Activated T-cell treated with anti-CD3 and anti-CD28 coated beads, Interleukin-2, amount 50 U/mL, for 4 hours (primary cell): Measurements from ENCODE around the gene GATAD2B. TPM values are rescaled to one million over a fixed set of nuclear protein-coding genes. Genes with fewer than 3 reads are reported as not detected.
"Not testable (repeated sequence)": the region's sequence is repeated elsewhere in the genome, so short reads cannot be mapped to it uniquely, and the experiment has no call there.

Experiments
- ATAC-seq, 2 donors: fragments of 200-7000 bp; cut with Tn5 transposase; one replicate each; pipeline ENCODE4 v1.10.0; 2021
- DNase-seq: peaks from one replicate; pipeline ENCODE4 v3.0.0-alpha.2; 2020
- H3K27me3 Mint-ChIP-seq: one replicate; pipeline ENCODE4 v1.8.0; 2021; ENCODE audit warnings: low read depth, mixed read lengths
- H3K36me3 Mint-ChIP-seq: one replicate; pipeline ENCODE4 v1.8.0; 2022; ENCODE audit warnings: mixed read lengths; ENCODE audit not compliant: insufficient read depth
- H3K4me1 Mint-ChIP-seq: one replicate; pipeline ENCODE4 v1.8.0; 2021; ENCODE audit warnings: low read depth, mixed read lengths
- H3K4me3 Mint-ChIP-seq: one replicate; pipeline ENCODE4 v1.8.0; 2021; ENCODE audit warnings: mild to moderate bottlenecking, moderate library complexity, mixed read lengths
- H3K9me3 Mint-ChIP-seq: one replicate; pipeline ENCODE4 v1.8.0; 2021; ENCODE audit warnings: mixed read lengths
- total RNA-seq, 3 donors: library from RNA; stranded (reverse); gene quantifications; one replicate each; pipeline ENCODE4 v1.2.1, GENCODE V29; 2021

Gene GATAD2B
- total RNA-seq, 3 donors from 2014 or later, result 57.3 to 58.3 (median 57.7) TPM

DNA sequence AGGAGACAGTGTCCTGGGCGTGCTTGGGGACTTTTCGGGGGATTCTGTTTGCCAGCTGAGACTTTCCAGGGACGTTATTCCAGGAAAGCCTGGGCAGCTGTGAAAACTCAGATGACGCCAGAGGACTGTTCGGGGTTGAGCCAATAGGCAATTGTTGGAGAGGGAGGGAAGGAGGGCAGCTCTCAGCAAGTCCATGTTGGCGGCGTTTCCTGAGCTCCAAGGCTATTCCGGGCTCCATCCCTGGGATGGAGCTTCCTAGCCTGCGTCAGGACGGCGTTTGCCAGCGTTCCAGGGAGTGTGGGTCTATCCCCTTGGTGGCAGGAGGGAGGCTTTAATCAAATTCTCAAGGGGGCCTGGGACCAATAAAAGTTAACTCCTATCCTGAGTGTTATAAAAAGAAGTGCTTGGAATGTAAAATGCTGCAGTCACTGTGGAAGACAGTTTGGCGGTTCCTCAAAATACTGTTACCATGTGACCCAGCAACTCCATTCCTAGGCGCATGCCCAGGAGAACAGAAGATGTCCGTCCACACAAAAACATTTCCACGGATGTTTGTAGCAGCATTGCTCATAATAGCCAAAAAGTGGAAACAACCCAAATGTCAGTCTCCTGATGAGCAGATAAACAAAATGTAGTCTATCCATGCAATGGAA is 132.3 kb downstream of the GATAD2B start:
- no peaks in the 10 kb centered on the region for H3K9me3 Mint-ChIP-seq
- no peak for DNase-seq
- H3K4me1 Mint-ChIP-seq, result peaks cover 24% of the 10 kb centered on the region
- peaks cover 4% of the 10 kb centered on the region for H3K27me3 Mint-ChIP-seq
- ATAC-seq, result no peak
- no peaks in the 10 kb centered on the region for H3K36me3 Mint-ChIP-seq
- peak overlapping the region; percentile 1 for H3K4me3 Mint-ChIP-seq

DNA sequence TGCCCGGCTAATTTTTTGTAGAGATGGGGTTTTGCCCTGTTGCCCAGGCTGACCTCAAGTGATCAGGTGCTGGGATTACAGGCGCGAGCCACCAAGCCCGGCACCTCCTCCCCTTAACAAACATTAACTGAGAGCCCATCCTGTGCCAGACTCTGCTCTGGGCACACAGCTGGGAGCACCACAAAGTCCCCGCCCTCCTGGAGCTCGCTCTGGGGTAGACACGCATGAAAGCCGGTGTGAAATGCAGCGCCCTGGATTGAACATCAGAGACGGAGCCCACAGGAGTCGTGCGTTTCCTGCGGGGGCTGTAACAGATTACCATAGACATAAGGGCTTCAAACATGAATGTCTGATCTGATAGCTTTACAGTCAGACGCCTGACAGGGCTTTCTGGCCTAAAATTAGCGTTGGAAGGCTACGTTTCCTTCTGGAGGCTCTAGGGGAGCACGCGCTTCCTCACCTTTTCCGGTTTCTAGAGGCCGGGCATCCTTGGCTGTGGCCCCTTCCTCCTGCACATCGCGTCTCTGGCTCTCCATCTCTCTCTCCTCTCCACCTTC is 133.2 kb downstream of the GATAD2B start:
- H3K27me3 Mint-ChIP-seq, result peaks cover 4% of the 10 kb centered on the region
- no peaks in the 10 kb centered on the region for H3K9me3 Mint-ChIP-seq
- H3K4me3 Mint-ChIP-seq, result no peak overlapping the region
- H3K36me3 Mint-ChIP-seq, result no peaks in the 10 kb centered on the region
- peaks cover 23% of the 10 kb centered on the region for H3K4me1 Mint-ChIP-seq
- DNase-seq (no peak), ATAC-seq (peak; percentile 16 to 42)

DNA sequence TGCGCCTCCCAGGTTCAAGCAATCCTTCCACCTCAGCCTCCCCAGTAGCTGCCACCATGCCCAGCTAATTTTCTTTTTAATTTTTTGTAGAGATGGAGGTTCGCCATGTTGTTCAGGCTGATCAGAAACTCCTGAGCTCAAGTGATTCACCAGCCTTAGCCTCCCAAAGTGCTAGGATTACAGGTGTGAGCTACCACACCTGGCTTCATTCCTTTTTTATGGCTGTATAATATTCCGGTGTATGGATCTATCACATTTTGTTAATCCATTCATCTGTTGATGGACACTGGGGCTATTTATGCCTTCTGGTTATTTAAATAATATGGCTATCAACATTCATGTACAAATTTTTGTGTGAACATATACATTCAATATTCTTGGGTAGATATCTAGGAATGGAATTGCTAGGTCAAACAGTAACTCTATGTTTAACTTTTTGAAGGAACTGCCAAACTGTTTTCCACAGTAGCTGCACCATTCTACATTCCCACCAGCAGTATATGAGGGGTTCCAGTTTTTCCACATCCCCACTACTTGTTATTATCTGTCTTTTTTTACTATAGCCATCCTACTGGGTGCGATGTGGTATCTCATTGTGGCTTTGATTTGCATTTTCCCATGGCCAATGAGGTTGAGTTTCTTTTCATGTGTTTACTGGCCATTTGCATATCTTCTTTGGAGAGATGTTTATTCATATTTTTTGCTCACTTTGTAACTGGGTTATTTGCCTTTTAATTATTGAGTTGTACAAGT is 136.6 kb downstream of the GATAD2B start:
- Mint-ChIP-seq H3K4me3 (no peak overlapping the region), H3K9me3 (no peaks in the 10 kb centered on the region)
- ATAC-seq, result no peak

DNA sequence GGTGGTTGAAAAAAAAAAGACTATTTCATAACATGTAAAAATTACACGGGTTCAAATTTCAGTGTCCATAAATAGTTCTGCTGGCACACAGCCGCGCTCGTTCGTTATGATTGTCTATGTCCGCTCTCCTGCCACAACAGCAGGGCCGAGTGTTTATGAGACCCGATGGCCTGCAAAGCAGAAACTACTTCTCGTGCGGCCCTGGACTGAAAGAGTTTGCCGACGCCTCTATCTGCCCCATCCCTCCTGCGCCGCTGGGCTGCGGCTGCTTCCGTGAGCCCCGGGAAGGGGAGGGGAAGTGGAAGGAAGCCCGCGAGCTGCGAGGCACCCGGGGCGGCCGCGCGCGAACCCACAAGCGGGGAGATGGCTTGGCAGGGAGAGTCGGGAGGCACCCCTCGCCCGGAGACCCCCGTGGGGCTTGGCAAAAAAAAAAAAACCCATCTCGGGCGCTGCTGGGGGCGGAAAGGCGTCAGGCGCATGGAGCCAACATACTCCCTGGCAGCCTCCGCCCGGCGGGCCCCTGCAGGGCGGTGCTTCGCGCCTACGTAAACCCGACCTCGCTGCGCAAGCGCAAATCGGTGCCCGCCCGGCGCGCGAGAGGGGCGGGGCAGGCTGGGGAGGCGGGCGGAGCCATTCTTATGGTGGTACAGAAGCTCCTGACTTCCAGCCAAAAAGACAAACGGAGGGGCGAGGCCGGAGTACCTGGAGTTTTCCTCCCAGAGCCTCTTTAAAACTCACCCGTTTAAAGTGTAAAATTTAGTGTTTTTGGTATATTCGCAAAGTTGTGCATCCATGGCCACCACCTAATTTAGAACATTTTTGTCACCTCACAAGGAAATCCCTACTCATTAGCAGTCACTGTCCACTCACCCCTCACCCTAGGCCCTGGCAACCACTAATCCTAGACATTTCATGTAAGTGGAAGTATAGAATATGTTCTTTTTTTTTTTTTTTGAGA is 139.3 kb downstream of the GATAD2B start:
- H3K9me3 Mint-ChIP-seq, result no peaks in the 10 kb centered on the region
- no peaks in the 10 kb centered on the region for H3K36me3 Mint-ChIP-seq
- ATAC-seq (peak; percentile 97 to 98), DNase-seq (peak; percentile 91)
- H3K4me3 Mint-ChIP-seq, result peak overlapping the region; percentile 87
- peaks cover 7% of the 10 kb centered on the region for H3K4me1 Mint-ChIP-seq
- H3K27me3 Mint-ChIP-seq, result no peaks in the 10 kb centered on the region

More for the DNA sequence above, 136.6 kb downstream of the GATAD2B start:
- peaks cover 4% of the 10 kb centered on the region for H3K27me3 Mint-ChIP-seq
- no peaks in the 10 kb centered on the region for H3K36me3 Mint-ChIP-seq
- no peak for DNase-seq
- H3K4me1 Mint-ChIP-seq, result peaks cover 27% of the 10 kb centered on the region

DNA sequence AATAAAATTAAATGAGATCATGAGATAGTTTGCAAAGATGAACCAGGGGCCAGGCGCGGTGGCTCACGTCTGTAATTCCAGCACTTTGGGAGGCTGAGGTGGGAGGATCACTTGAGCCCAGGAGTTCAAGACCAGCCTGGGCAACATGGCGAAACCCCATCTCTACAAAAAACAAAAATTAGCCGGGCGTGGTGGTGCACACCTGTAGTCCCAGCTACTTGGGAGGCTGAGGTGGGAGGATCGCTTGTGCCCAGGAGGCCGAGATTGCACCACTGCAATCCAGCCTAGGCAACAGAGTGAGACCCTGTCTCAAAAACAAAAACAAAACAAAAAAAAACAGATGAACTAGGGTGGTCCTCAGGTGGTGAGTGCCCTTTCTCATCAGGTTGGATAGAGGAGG is 140.1 kb downstream of the GATAD2B start:
- not testable (repeated sequence) for H3K9me3 Mint-ChIP-seq, H3K36me3 Mint-ChIP-seq, ATAC-seq, H3K27me3 Mint-ChIP-seq, DNase-seq, H3K4me1 Mint-ChIP-seq
- peak overlapping the region; percentile 87 for H3K4me3 Mint-ChIP-seq

DNA sequence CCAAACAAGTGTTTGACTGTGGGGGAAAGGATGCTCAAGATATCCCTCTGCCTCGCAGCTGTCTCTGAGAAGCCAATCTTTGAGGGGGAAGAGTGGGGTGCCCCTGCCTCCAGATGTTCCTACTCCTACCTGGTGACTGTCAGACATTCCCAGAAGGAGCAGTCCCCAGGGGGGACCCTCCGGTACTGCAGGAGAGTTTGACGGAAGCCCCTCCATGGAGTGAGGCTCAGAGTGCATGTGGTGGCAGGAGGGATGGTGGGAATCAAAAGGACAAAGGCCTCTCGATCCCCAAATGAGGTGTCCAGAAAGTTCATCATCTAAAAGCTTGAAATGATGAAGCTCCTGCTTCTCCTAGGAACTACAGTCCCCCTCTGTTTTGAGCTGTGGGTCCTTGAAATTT is 142.2 kb downstream of the GATAD2B start:
- H3K4me3 Mint-ChIP-seq, result no peak overlapping the region
- H3K9me3 Mint-ChIP-seq, result no peaks in the 10 kb centered on the region
- H3K4me1 Mint-ChIP-seq, result peaks cover 21% of the 10 kb centered on the region
- no peaks in the 10 kb centered on the region for H3K27me3 Mint-ChIP-seq
- ATAC-seq (no peak), DNase-seq (no peak)
- no peaks in the 10 kb centered on the region for H3K36me3 Mint-ChIP-seq

DNA sequence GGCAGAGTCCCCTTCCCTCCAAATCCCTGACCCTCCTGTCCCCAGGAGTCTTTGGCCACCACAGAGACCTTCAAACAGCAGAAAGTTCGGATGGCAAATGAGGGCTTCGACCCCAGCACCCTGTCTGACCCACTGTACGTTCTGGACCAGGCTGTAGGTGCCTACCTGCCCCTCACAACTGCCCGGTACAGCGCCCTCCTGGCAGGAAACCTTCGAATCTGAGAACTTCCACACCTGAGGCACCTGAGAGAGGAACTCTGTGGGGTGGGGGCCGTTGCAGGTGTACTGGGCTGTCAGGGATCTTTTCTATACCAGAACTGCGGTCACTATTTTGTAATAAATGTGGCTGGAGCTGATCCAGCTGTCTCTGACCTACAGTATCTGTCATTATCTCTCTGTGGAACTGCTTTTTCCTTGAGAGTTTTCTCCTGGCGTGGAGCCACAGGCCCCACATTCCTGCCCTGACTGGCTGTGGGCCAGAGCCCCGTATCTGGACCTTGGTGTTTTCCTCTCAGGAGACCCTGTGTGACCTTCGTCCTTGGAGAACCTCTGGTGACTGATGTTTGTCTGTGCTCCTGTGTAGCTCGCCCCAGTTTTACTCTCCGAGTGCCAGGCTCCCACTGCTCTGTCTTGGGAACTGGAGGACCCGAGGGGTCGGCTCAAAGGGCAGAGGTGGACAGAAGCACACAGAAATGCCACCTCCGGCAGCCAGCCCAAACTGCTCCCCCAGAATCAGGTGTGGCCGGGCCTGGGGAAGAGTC is 142.8 kb downstream of the GATAD2B start:
- no peaks in the 10 kb centered on the region for H3K9me3 Mint-ChIP-seq
- ATAC-seq (no peak), DNase-seq (no peak)
- H3K27me3 Mint-ChIP-seq, result no peaks in the 10 kb centered on the region
- peaks cover 22% of the 10 kb centered on the region for H3K4me1 Mint-ChIP-seq
- H3K4me3 Mint-ChIP-seq, result peak overlapping the region; percentile 29
- no peaks in the 10 kb centered on the region for H3K36me3 Mint-ChIP-seq

DNA sequence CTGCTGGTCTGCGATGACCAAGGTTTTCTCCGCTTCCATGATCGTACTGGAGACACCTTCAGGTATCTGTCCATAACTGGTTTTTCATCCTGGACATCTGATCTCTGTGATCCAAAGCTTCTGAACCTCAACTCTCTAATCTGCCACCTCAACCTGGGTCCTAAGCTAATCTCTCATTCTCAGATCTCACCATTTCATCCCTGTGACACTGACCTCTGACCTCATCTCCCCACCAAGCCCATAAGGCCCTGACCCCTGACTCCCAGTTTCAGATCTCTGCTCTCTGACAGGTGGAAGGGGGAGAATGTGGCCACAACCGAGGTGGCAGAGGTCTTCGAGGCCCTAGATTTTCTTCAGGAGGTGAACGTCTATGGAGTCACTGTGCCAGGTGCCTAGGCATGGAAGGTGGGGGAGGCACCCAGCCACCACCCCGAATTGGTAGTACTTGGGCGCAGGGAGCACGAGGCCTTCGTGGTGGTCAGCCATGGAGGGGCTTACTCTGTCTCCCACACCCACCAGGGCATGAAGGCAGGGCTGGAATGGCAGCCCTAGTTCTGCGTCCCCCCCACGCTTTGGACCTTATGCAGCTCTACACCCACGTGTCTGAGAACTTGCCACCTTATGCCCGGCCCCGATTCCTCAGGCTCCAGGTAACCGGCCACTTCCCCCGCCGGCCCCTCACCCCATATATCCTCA is 143.8 kb downstream of the GATAD2B start:
- Mint-ChIP-seq H3K4me3 (no peak overlapping the region), H3K9me3 (no peaks in the 10 kb centered on the region), H3K27me3 (no peaks in the 10 kb centered on the region), H3K36me3 (no peaks in the 10 kb centered on the region), H3K4me1 (peaks cover 31% of the 10 kb centered on the region)
- ATAC-seq, result no peak
- DNase-seq, result no peak

DNA sequence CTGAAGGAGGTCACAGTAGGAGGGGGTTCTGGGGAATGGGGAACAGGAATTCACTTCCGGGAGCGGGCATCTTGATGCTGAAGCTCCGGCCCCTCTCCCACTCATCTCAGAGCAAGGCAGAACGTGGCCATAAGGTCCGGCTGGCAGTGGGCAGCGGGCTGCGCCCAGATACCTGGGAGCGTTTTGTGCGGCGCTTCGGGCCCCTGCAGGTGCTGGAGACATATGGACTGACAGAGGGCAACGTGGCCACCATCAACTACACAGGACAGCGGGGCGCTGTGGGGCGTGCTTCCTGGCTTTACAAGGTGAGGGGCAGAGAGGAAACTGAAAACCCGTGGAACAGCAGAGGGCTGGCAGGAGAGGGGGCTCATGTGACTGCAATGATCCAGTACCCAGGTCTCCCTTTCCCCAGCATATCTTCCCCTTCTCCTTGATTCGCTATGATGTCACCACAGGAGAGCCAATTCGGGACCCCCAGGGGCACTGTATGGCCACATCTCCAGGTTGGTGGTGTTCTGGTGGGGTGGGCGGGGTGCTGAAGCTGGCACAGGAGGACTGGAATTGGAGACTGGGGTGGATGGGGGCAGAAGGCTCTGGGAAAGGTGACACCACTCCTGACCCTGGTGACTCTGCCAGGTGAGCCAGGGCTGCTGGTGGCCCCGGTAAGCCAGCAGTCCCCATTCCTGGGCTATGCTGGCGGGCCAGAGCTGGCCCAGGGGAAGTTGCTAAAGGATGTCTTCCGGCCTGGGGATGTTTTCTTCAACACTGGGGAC is 144.5 kb downstream of the GATAD2B start:
- Mint-ChIP-seq H3K4me1 (peaks cover 28% of the 10 kb centered on the region), H3K9me3 (no peaks in the 10 kb centered on the region), H3K27me3 (no peaks in the 10 kb centered on the region), H3K36me3 (no peaks in the 10 kb centered on the region), H3K4me3 (no peak overlapping the region)
- DNase-seq (no peak), ATAC-seq (no peak)

DNA sequence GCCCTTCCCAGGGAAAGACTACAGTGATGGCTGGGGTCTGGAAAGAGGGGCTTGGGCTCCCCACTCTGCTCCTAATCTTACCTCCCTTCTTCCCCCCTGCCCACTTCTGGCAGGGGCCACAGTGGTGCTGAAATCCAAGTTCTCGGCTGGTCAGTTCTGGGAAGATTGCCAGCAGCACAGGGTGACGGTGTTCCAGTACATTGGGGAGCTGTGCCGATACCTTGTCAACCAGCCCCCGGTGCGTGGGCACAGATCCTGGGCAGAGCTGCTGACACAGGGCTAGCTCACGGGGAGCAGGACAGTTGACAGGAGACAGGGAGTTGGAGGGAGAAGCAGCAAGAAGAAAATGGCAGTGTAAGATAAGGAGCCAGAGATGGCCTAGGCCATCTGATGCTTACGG is 145.1 kb downstream of the GATAD2B start:
- Mint-ChIP-seq H3K27me3 (no peaks in the 10 kb centered on the region), H3K36me3 (no peaks in the 10 kb centered on the region)

DNA sequence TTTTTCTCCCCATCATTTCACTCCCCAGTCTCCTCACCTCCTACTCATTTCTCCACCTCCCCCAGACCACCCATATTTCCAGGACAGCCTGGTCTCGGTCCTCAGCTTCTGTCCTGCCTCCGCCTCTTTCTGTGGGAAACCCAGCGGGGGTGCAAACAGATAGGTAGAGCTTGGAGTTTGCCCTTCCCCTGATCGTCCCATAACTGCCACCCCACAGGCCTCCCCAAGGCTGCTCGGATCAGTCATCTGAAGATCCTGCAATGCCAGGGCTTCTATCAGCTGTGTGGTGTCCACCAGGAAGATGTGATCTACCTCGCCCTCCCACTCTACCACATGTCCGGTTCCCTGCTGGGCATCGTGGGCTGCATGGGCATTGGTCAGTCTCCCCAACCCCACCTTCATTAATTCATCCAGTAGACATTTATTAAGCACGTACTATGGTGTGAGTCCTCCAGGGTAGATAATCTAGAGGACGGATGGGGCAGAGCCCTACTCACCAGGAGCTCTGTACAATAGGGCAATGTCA is 145.9 kb downstream of the GATAD2B start:
- Mint-ChIP-seq H3K4me3 (peak overlapping the region; percentile 66), H3K9me3 (no peaks in the 10 kb centered on the region)

More for the DNA sequence above, 145.1 kb downstream of the GATAD2B start:
- ATAC-seq (no peak), DNase-seq (no peak)
- Mint-ChIP-seq H3K4me3 (no peak overlapping the region), H3K4me1 (peaks cover 25% of the 10 kb centered on the region), H3K9me3 (no peaks in the 10 kb centered on the region)

DNA sequence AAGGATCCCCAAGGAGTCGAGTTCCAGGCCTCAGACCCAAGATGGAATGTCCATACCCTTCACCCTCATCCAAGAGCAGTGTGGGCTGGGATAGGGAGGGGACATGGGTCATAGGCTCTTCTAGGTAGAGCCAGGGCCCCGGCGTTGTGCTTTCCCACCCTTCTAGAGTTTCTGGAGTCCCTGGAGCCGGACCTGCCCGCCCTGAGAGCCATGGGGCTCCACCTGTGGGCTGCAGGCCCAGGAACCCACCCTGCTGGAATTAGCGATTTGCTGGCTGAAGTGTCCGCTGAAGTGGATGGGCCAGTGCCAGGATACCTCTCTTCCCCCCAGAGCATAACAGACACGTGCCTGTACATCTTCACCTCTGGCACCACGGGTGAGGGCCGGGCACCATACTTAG is 146.4 kb downstream of the GATAD2B start:
- Mint-ChIP-seq H3K27me3 (no peaks in the 10 kb centered on the region), H3K9me3 (no peaks in the 10 kb centered on the region), H3K4me1 (peaks cover 25% of the 10 kb centered on the region), H3K4me3 (peak overlapping the region; percentile 64), H3K36me3 (no peaks in the 10 kb centered on the region)
- no peak for DNase-seq
- no peak for ATAC-seq

More for the DNA sequence above, 145.9 kb downstream of the GATAD2B start:
- Mint-ChIP-seq H3K4me1 (peaks cover 25% of the 10 kb centered on the region), H3K36me3 (no peaks in the 10 kb centered on the region), H3K27me3 (no peaks in the 10 kb centered on the region)
- no peak for ATAC-seq
- DNase-seq, result no peak
